Vagina (tissue), 2 donors: ENCODE measurements around the gene HDGF.

Source experiments
- CTCF ChIP-seq, 3 experiments: fragments of 450-650 bp in 2 of 3; fragments of 200-600 bp in 1 of 3; sonication (generic) in 1 of 3; IDR thresholded peaks; one replicate each; pipeline ENCODE4 v1.5.1; 2017 to 2019; ENCODE audit warnings: antibody characterized with exemption in 3 of 3, mild to moderate bottlenecking in 2 of 3, moderate library complexity in 2 of 3
- POLR2A ChIP-seq, 2 donors: fragments of 450-650 bp; IDR thresholded peaks; one replicate each; pipeline ENCODE4 v1.6.1; 2017; ENCODE audit warnings: antibody characterized with exemption in 2 of 2, mild to moderate bottlenecking in 2 of 2, moderate library complexity in 2 of 2

- no peak for TF ChIP-seq CTCF (IDR thresholded peaks at IDR 0.05)
- TF ChIP-seq POLR2A (IDR thresholded peaks at IDR 0.05), result no peak
Measured at GRCh38 chr1:156740741-156741480, 10.6 kb downstream of the HDGF start, which contains the start of gene MRPL24.
